Measurements from ENCODE around the gene NRP2.

NRP2 gene

GRCh38 chr2:205780645-205781044 lies 98.3 kb downstream of the NRP2 start:
- DNase-seq: peak in 1 of 2 experiments; percentile 3

DNA sequence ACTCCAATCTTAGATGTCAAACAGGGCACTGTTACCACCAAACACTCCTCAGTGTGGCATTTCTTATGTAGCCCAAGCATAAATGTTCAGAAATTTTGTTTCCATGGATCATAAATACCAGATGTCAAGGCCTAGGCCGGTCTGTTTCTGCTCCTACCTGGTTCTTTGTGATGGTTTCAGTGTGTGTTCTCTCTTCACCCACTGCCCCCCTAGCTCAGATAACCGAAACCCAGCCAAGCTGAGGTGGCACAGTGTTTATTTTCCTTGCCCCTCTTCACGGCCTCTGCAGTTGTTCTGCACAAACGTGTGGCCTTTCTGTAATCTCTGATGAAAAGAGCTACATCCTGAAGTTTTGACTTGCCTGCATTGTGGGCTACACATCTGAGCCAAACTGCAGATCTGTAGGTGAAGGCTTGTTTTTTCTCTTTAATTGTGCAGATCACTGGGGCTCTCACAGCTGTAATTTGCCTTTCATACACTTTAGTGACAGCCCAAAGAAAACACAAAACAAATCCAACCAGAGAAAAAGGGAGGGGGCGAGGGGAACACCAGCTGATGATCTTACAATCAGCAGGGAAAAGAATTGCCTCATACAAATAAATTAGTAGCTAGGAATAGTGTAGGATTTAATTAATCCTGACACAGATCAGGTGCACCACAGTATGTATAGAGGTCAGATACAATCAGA lies 99.1 kb downstream of the NRP2 start:
- no peak for DNase-seq

GRCh38 chr2:205782941-205783340 lies 100.6 kb downstream of the NRP2 start:
- no peak for DNase-seq

DNA sequence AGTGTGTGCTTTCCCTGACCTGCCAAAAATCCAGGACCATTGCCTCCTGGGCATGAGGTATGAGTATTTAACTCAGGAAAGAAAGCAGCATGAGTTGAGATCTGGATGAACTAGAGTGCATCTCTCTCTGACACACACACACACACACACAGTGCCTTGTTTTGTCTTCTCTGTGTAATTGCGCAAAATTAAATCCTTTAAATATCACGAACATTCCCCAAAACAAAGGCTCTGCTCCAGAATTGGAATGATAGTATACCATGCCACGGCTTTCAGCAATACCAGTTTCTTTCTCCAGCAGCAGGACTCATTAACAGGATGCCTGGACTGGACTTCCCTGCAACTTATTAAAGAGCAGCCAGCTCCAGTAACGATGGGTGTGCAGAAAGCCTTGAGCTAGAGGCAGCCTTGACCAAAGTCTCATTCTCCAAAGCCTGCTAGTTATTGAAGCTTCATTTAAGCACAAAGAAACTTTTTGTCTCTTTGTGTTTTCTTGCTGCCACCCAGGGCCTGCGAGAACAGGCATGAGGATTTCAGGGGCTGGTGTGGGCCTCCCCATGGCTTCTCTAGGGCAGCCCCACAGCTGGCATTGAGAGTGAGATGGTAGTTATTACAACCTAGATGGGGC lies 101.7 kb downstream of the NRP2 start:
- DNase-seq: no peak

DNA sequence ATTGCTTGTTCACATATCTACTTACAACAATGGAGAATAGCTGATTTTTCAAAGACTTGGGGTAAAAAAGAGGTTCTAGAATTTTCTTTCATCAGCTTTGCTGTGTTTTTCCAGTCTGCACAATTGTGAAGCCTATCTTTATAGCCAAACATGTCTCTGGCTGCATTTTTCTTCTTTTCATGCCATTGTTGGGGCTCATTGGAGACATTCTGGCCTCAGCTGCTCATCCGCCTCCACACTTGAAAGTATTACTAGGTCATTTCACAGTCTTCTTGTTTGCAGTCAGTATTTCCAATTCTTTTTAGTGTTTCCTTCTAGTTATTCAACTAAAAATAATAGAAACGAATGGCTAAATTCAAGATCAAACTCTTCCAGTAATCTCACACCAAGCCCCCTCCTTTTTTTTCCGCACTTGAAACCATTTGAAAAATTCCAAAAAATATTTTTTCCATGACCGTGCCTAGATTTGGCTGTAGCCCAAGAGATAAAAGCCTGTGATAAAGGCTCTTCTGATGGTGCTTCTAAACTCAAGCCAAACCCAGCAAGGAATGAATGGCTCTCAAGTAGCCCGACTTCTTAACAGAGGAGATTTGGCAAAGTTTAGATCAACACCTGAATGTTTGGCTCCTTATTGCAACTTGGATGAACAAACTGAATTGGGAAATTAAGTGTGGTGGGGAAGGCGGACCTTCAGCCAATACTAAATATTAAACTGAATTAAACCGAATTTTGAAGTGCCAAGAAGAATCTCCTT lies 103.4 kb downstream of the NRP2 start:
- DNase-seq: no peak

- DNase-seq: no peak
Observed at GRCh38 chr2:205786976-205787375, 104.7 kb downstream of the NRP2 start.

GRCh38 chr2:205787761-205788160 lies 105.5 kb downstream of the NRP2 start:
- no peak for DNase-seq

DNA sequence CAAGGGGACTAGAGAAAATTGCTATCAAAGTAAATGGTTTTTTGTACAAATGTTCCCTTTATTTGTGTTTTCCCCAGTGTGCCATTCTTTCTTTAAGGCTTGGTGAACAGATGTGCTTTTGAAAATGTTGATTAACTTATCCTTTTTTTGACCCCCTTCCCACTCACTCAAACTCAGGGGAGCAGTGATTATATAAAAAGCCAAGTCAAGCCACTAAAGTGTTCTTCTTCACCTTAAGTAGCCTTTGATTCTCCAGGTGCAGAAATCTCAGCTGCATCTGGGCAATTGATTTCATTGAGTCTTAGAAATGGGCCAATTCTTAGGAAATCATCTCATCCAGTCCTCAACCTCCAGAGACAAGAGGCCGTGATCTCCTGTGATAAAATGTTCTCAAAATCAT lies 107.6 kb downstream of the NRP2 start:
- DNase-seq: no peak

DNA sequence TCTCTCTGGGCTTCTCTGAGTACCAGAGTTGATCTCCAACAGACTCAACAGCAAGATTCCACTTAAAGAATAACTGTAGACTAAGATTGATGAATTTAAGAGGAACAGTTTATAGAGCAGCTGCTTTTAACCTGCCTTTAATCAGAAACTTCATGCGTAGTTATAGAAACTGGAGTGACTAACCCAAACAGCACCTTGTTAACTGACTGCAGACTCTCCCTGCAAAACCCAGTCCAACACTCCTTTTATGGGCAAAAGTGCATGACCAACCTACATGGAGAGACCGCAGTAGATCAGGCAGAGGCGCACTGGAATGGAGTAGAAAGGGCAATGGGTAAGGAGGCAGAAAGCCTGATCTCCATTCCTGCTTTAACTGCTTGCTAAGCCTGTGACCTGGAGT lies 110.6 kb downstream of the NRP2 start:
- no peak for DNase-seq

- DNase-seq: no peak
Observed at GRCh38 chr2:205796805-205797313, 114.6 kb downstream of the NRP2 start.

GRCh38 chr2:205797866-205798265 lies 115.6 kb downstream of the NRP2 start:
- no peak for DNase-seq

GRCh38 chr2:205800224-205800623 lies 117.9 kb downstream of the NRP2 start:
- no peak for DNase-seq

DNA sequence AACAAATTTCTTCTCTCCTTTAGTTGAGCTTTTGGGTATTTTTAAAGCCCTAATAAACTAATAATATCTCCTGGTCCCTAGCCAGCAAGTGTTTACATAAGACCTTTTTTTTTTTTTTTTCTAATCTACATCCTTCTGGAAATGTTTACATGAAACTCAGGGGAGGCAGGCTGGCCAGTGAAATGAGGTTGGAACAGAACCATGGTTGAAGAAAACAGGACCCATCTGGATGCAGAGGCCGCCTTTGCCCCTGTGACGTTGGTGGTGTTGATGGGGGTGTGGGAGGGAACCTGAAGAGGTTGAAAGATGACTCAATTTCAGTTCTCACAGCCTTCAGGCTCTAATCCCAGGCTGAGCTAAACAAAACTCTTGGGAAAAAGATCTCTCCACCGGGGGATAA lies 118.5 kb downstream of the NRP2 start:
- no peak for DNase-seq

GRCh38 chr2:205802065-205802464 lies 119.8 kb downstream of the NRP2 start:
- no peak for DNase-seq

GRCh38 chr2:205802941-205803340 lies 120.6 kb downstream of the NRP2 start:
- DNase-seq: no peak

DNA sequence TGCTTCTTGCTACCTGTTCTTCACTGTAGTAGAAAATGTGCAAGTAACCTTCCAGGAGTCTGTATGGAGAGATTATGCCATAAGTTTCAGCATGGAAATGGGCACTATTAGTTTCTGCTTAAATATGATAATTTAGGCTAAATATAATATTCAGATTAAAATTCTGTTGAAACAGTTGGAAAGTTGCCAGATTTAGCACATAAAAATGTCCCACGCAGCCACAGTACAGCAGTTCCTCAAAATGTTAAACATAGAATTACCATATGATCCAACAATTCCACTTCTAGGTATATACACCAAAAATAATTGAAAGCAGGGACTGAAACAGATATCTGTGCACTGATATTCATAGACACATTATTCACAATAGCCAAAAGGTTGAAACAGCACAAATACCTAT lies 121.2 kb downstream of the NRP2 start:
- no peak for DNase-seq

GRCh38 chr2:205805136-205805535 lies 122.8 kb downstream of the NRP2 start:
- DNase-seq: no peak

GRCh38 chr2:205806143-205806905 lies 124.0 kb downstream of the NRP2 start:
- DNase-seq: no peak

DNA sequence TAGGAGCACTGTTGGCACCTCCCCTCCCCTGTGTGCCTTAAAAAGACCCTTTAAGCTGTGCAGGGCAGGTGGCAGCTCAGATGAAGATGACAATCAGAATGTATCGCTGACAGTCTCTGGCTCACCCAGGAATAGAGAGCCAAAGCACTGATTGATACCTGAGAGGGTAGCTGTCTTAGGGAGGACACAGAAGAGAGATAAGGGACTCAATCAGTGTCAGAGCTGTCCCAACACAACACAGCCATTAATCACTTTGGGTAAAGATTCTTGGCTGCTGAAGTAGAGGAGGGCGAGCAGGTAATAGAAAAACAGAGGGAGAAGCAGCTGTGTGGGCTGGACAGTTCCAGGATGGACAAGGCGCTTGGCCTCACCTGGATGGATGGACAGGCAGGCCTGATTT lies 124.9 kb downstream of the NRP2 start:
- no peak for DNase-seq

DNA sequence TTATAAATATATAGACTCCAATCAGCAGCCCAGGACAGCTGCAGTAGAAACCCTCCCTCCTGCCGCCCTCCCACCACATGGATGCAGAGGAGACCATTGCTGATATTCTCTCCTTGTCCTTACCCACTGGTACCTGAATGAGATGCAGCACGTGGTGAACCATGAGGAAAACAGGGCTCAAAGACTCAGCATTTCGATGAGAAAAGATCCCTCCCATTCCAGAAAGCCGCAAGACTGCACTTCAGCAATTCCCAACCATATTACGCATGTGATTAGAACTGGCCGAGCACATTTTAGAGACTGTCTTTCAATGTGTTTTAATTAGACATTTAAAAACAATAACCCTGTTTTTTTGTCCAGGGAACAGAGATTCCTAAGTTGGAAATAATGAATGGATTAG lies 125.5 kb downstream of the NRP2 start:
- DNase-seq: no peak

DNA sequence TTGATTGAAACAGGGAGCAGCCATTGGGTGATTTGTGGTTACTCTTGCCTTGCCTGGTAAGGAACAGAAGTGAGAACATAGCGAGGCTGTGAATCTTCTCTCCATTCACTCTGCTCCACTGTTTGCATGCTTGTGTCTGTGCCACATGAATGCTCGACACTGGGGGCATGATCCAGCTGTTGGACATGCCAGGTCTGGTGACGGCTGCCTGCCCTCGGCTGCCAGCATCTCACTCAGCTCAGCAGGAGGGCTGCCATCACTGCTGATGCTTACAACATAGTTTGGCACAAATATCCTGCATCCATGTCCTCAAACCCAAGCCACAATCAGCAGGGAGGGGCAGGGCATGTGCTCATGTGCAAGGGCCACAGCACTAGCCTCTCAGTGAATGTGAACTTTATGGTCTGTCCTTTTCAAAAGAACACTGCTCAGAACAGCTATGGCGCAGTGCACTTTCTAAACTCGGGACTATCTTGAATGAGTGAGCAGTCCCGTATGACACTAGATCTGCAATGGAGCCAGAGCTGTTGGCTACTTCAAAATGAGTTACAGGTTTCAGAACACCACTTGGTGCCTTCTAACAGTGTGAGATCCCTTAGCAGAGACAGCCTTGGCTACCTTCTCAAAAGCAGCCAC lies 126.3 kb downstream of the NRP2 start:
- DNase-seq: no peak

DNA sequence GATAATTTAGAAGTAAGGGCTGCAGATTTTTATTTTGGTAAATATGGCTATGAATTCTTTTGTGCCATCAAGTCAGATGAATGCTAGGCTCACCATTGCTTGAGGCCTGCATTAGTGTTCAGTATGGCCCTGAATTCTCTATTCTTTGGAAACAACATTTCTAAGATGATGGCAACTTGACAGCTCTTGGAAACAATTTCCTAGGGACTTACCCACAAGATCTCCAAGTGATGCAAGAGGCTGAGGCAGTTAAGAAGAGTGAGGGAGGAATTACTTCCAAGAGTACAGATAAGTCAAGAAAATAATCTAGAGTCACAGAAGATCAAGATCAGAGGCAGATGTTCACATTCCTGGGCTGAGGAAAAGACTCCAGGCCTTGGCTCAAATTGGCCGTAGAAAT lies 129.1 kb downstream of the NRP2 start:
- no peak for DNase-seq

GRCh38 chr2:205814039-205814364 lies 131.7 kb downstream of the NRP2 start:
- no peak for DNase-seq

All from AML-193 (cell line).